Measurements from ENCODE around the gene CPEB3. TPM values are rescaled to one million over a fixed set of nuclear protein-coding genes. Genes with fewer than 3 reads are reported as not detected.
"Not testable (repeated sequence)": the region's sequence is repeated elsewhere in the genome, so short reads cannot be mapped to it uniquely, and the experiment has no call there.

CPEB3 gene
- total and polyA plus RNA-seq, 8 donors: 1.3 to 11.2 (median 3.6) TPM

DNA sequence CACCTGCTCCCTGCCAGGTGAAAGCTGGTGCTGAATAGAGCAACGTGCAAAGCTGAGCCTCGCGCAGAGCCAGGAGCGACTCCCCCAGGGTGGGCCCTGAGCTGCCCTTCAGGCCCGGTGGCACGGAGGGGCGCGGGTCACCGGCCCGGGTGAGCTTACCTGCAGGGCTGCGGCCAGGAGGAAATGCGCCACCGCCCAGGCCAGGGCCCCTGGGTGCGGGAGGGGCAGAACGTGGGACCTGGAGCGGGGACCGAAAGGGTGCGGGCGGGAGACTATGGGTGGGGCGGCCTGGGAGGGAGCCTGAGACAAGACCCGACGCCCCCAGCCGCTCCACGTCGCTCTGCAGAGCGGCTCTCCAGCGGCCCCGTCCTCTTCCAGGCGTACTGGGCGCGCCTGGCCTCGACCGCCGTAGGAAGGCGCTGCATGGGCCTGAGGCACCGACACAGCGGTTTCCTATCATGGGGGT lies 245.2 kb downstream of the CPEB3 start:
- 35 to 41% (median 38%) methylated on average over 5 to 37 of the region's 37 CpGs for WGBS, 5 donors
- Histone ChIP-seq H3K27me3 (no peaks in the 10 kb centered on the region), H3K4me1 (no peaks in the 10 kb centered on the region), H3K27ac (no peak overlapping the region), H3K4me3 (no peak overlapping the region), H3K9me3 (no peaks in the 10 kb centered on the region), H3K36me3 (peaks cover 0 to 6% (median 1%) of the 10 kb centered on the region in 4 donors)
- TF ChIP-seq POLR2AphosphoS5 (IDR thresholded peaks at IDR 0.05) (no peak), EP300 (IDR thresholded peaks at IDR 0.05) (no peak), POLR2A (IDR thresholded peaks at IDR 0.05) (no peak), CTCF (IDR thresholded peaks at IDR 0.05) (no peak)
- DNase-seq: peak in 1 of 2 donors; percentile 34
- intact Hi-C loops (cut with DNase I; ENCODE audit: low total_unique reads): no loop called here

DNA sequence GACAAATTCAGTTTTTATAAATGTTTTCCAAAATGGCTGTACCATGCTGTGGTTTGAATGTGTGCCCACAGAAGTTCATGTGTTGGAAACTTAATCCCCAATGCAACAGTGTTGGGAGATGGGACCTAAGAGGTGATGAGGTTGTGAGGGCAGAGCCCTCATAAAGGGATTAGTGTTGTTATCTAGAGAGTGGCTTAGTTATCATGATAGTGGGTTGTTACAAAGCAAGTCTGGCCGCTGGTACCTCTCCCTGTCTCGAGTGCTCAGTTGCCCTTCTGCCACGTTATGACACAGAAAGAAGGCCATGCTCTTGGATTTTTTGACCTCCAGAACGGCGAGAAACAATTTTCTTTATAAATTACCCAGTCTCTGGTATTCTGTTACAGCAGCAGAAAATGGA lies 248.3 kb downstream of the CPEB3 start:
- H3K9me3 ChIP-seq: no peaks in the 10 kb centered on the region

GRCh38 chr10:92038949-92039348 lies 251.9 kb downstream of the CPEB3 start:
- no peak for TF ChIP-seq POLR2A (IDR thresholded peaks at IDR 0.05)
- TF ChIP-seq POLR2AphosphoS5 (IDR thresholded peaks at IDR 0.05): no peak
- TF ChIP-seq EP300 (IDR thresholded peaks at IDR 0.05): no peak
- no peak for TF ChIP-seq CTCF (IDR thresholded peaks at IDR 0.05)
- Histone ChIP-seq H3K9me3 (no peaks in the 10 kb centered on the region), H3K27ac (no peak overlapping the region), H3K4me3 (no peak overlapping the region), H3K4me1 (no peaks in the 10 kb centered on the region), H3K27me3 (no peaks in the 10 kb centered on the region), H3K36me3 (peaks cover 0 to 6% (median 5%) of the 10 kb centered on the region in 4 donors)
- no peak for DNase-seq
- intact Hi-C loops (cut with DNase I; ENCODE audit: low total_unique reads): no loop called here
- WGBS, 5 donors: 82 to 93% (median 92%) methylated on average over 1 of the region's 1 CpG

More for the DNA sequence above, 248.3 kb downstream of the CPEB3 start:
- Histone ChIP-seq H3K27me3 (no peaks in the 10 kb centered on the region), H3K4me3 (no peak overlapping the region), H3K36me3 (no peaks in the 10 kb centered on the region), H3K27ac (no peak overlapping the region), H3K4me1 (no peaks in the 10 kb centered on the region)
- WGBS, 5 donors: 76 to 88% (median 77%) methylated on average over 5 of the region's 5 CpGs
- TF ChIP-seq CTCF (IDR thresholded peaks at IDR 0.05) (no peak), POLR2AphosphoS5 (IDR thresholded peaks at IDR 0.05) (no peak), EP300 (IDR thresholded peaks at IDR 0.05) (no peak), POLR2A (IDR thresholded peaks at IDR 0.05) (no peak)
- no peak for DNase-seq
- intact Hi-C loops (cut with DNase I; ENCODE audit: low total_unique reads): no loop called here

DNA sequence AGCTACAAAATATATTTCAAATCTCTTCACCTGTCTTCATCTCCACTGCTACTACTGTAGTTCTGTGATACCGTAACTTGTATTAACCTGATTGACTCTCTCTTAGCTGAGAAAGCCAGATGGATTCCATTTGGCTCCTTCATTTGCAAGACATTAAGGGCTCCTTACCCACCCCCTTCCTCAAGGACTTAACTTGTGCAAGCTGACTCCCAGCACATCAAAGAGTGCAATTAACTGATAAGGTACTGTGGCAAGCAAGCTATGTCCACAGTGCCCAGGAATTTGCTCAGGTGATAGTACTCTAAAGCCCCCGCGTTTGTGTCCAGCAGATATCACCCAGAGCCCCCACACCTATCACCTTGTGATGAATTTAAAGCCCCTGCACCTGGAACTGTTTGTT lies 257.8 kb downstream of the CPEB3 start:
- peaks cover 4 to 64% (median 58%) of the 10 kb centered on the region in 4 donors for H3K36me3 ChIP-seq
- H3K27me3 ChIP-seq; intact Hi-C loops (cut with DNase I; ENCODE audit: low total_unique reads); H3K4me1 ChIP-seq; H3K27ac ChIP-seq; H3K9me3 ChIP-seq; H3K4me3 ChIP-seq: not testable (repeated sequence)
- 51 to 77% (median 62%) methylated on average over 3 of the region's 3 CpGs for WGBS, 5 donors
- peak in 1 of 2 donors; percentile 20 for DNase-seq

- no peak for TF ChIP-seq CTCF (IDR thresholded peaks at IDR 0.05)
- no peak for TF ChIP-seq POLR2AphosphoS5 (IDR thresholded peaks at IDR 0.05)
- no peak for TF ChIP-seq EP300 (IDR thresholded peaks at IDR 0.05)
- TF ChIP-seq POLR2A (IDR thresholded peaks at IDR 0.05): no peak
- no peak for DNase-seq
- intact Hi-C loops (cut with DNase I; ENCODE audit: low total_unique reads): no loop called here
- Histone ChIP-seq H3K4me3 (no peak overlapping the region), H3K36me3 (peaks cover 17 to 79% (median 73%) of the 10 kb centered on the region in 4 donors), H3K27me3 (no peaks in the 10 kb centered on the region), H3K9me3 (no peaks in the 10 kb centered on the region), H3K27ac (no peak overlapping the region), H3K4me1 (peaks cover 0 to 13% (median 0%) of the 10 kb centered on the region in 4 donors)
- WGBS, 5 donors: 85 to 94% (median 91%) methylated on average over 3 of the region's 3 CpGs
These were observed 259.3 kb downstream of the CPEB3 start for GRCh38 chr10:92031580-92031979.

Measured in stomach (tissue), 9 donors.